ENCODE measurements around the gene S100A4.
A peak's percentile ranks its signal among the peaks of the same experiment; 100 is the strongest.

GRCh38 chr1:153535242-153536011, 10.2 kb downstream of the S100A4 start, which contains the start of gene S100A6:
- no peak for TF ChIP-seq CTCF (IDR thresholded peaks at IDR 0.05)
- peak; percentile 60 for TF ChIP-seq POLR2A (IDR thresholded peaks at IDR 0.05)
